IPS-18a (cell line): ENCODE measurements around the gene ATL1.

ENCODE experiments used
- H3K27ac ChIP-seq: one replicate; pipeline ENCODE4 v1.5.1; 2013; ENCODE audit warnings: low read length
- H3K27me3 ChIP-seq: one replicate; pipeline ENCODE4 v1.6.1; 2013; ENCODE audit warnings: mild to moderate bottlenecking, low read length; ENCODE audit not compliant: control insufficient read depth, insufficient read depth
- H3K36me3 ChIP-seq: one replicate; pipeline ENCODE4 v1.6.1; 2013; ENCODE audit warnings: low read depth, low read length; ENCODE audit not compliant: control insufficient read depth
- H3K4me1 ChIP-seq: one replicate; pipeline ENCODE4 v1.6.1; 2013; ENCODE audit warnings: low read depth, low read length; ENCODE audit not compliant: control insufficient read depth
- H3K4me3 ChIP-seq: one replicate; pipeline ENCODE4 v1.5.1; 2013; ENCODE audit warnings: low read length
- H3K9ac ChIP-seq: one replicate; pipeline ENCODE4 v1.6.1; 2013; ENCODE audit warnings: mild to moderate bottlenecking, low read length, moderate library complexity
- H3K9me3 ChIP-seq: one replicate; pipeline ENCODE4 v1.6.1; 2013; ENCODE audit warnings: low read depth, low read length; ENCODE audit not compliant: control insufficient read depth

Gene ATL1

GRCh38 chr14:50606468-50606867 lies 46.5 kb downstream of the ATL1 start:
- no peaks in the 10 kb centered on the region for H3K27me3 ChIP-seq
- no peaks in the 10 kb centered on the region for H3K36me3 ChIP-seq
- H3K4me1 ChIP-seq = no peaks in the 10 kb centered on the region
- no peak overlapping the region for H3K4me3 ChIP-seq
- no peak overlapping the region for H3K9ac ChIP-seq
- H3K9me3 ChIP-seq = no peaks in the 10 kb centered on the region
- H3K27ac ChIP-seq = no peak overlapping the region

- no peaks in the 10 kb centered on the region for H3K36me3 ChIP-seq
- no peak overlapping the region for H3K9ac ChIP-seq
- no peaks in the 10 kb centered on the region for H3K27me3 ChIP-seq
- no peaks in the 10 kb centered on the region for H3K9me3 ChIP-seq
- H3K4me3 ChIP-seq = no peak overlapping the region
- H3K27ac ChIP-seq = no peak overlapping the region
- H3K4me1 ChIP-seq = no peaks in the 10 kb centered on the region
These were observed 47.2 kb downstream of the ATL1 start for GRCh38 chr14:50607181-50607580.

GRCh38 chr14:50607761-50608160 lies 47.8 kb downstream of the ATL1 start:
- Histone ChIP-seq H3K9me3 (no peaks in the 10 kb centered on the region), H3K27me3 (no peaks in the 10 kb centered on the region), H3K27ac (no peak overlapping the region), H3K4me1 (no peaks in the 10 kb centered on the region), H3K4me3 (no peak overlapping the region), H3K9ac (no peak overlapping the region), H3K36me3 (no peaks in the 10 kb centered on the region)

- no peaks in the 10 kb centered on the region for H3K27me3 ChIP-seq
- no peak overlapping the region for H3K9ac ChIP-seq
- H3K36me3 ChIP-seq = no peaks in the 10 kb centered on the region
- H3K27ac ChIP-seq = no peak overlapping the region
- no peak overlapping the region for H3K4me3 ChIP-seq
- H3K4me1 ChIP-seq = no peaks in the 10 kb centered on the region
- no peaks in the 10 kb centered on the region for H3K9me3 ChIP-seq
These were observed 48.4 kb downstream of the ATL1 start for GRCh38 chr14:50608302-50608851.

- H3K36me3 ChIP-seq = no peaks in the 10 kb centered on the region
- H3K9ac ChIP-seq = no peak overlapping the region
- H3K4me1 ChIP-seq = no peaks in the 10 kb centered on the region
- no peak overlapping the region for H3K27ac ChIP-seq
- no peaks in the 10 kb centered on the region for H3K9me3 ChIP-seq
- H3K4me3 ChIP-seq = no peak overlapping the region
- H3K27me3 ChIP-seq = no peaks in the 10 kb centered on the region
These were observed 50.5 kb downstream of the ATL1 start for GRCh38 chr14:50610465-50610864.

GRCh38 chr14:50612806-50613205 lies 52.9 kb downstream of the ATL1 start:
- no peaks in the 10 kb centered on the region for H3K9me3 ChIP-seq
- H3K9ac ChIP-seq = no peak overlapping the region
- no peak overlapping the region for H3K27ac ChIP-seq
- H3K36me3 ChIP-seq = no peaks in the 10 kb centered on the region
- H3K4me3 ChIP-seq = no peak overlapping the region
- H3K4me1 ChIP-seq = no peaks in the 10 kb centered on the region
- no peaks in the 10 kb centered on the region for H3K27me3 ChIP-seq

- H3K4me3 ChIP-seq = no peak overlapping the region
- H3K36me3 ChIP-seq = no peaks in the 10 kb centered on the region
- H3K4me1 ChIP-seq = no peaks in the 10 kb centered on the region
- no peaks in the 10 kb centered on the region for H3K27me3 ChIP-seq
- H3K9ac ChIP-seq = no peak overlapping the region
- H3K27ac ChIP-seq = no peak overlapping the region
- H3K9me3 ChIP-seq = no peaks in the 10 kb centered on the region
These were observed 55.1 kb downstream of the ATL1 start for GRCh38 chr14:50615056-50615455.

GRCh38 chr14:50615552-50615951 lies 55.6 kb downstream of the ATL1 start:
- Histone ChIP-seq H3K9ac (no peak overlapping the region), H3K4me3 (no peak overlapping the region)

GRCh38 chr14:50616275-50616674 lies 56.3 kb downstream of the ATL1 start:
- no peak overlapping the region for H3K27ac ChIP-seq
- no peaks in the 10 kb centered on the region for H3K4me1 ChIP-seq
- no peaks in the 10 kb centered on the region for H3K9me3 ChIP-seq
- no peak overlapping the region for H3K4me3 ChIP-seq
- H3K36me3 ChIP-seq = no peaks in the 10 kb centered on the region
- no peaks in the 10 kb centered on the region for H3K27me3 ChIP-seq
- H3K9ac ChIP-seq = no peak overlapping the region

More at GRCh38 chr14:50615552-50615951, 55.6 kb downstream of the ATL1 start:
- Histone ChIP-seq H3K27me3 (no peaks in the 10 kb centered on the region), H3K4me1 (no peaks in the 10 kb centered on the region), H3K36me3 (no peaks in the 10 kb centered on the region), H3K9me3 (no peaks in the 10 kb centered on the region), H3K27ac (no peak overlapping the region)

- Histone ChIP-seq H3K27ac (no peak overlapping the region), H3K9ac (no peak overlapping the region), H3K27me3 (no peaks in the 10 kb centered on the region), H3K4me3 (no peak overlapping the region), H3K9me3 (no peaks in the 10 kb centered on the region), H3K36me3 (no peaks in the 10 kb centered on the region), H3K4me1 (no peaks in the 10 kb centered on the region)
These were observed 59.7 kb downstream of the ATL1 start for GRCh38 chr14:50619569-50620141.

- H3K27ac ChIP-seq = no peak overlapping the region
- no peak overlapping the region for H3K9ac ChIP-seq
- H3K9me3 ChIP-seq = no peaks in the 10 kb centered on the region
- no peak overlapping the region for H3K4me3 ChIP-seq
- no peaks in the 10 kb centered on the region for H3K4me1 ChIP-seq
- no peaks in the 10 kb centered on the region for H3K27me3 ChIP-seq
- no peaks in the 10 kb centered on the region for H3K36me3 ChIP-seq
These were observed 60.4 kb downstream of the ATL1 start for GRCh38 chr14:50620341-50620740.

- Histone ChIP-seq H3K36me3 (no peaks in the 10 kb centered on the region), H3K4me3 (no peak overlapping the region), H3K27ac (no peak overlapping the region), H3K27me3 (no peaks in the 10 kb centered on the region), H3K9ac (no peak overlapping the region), H3K9me3 (no peaks in the 10 kb centered on the region), H3K4me1 (no peaks in the 10 kb centered on the region)
These were observed 63.0 kb downstream of the ATL1 start for GRCh38 chr14:50622978-50623377.
